Transverse colon (tissue), 3 donors: ENCODE measurements around the gene ADSL.

Source experiments
- CTCF ChIP-seq, 5 experiments: fragments of 200-600 bp in 3 of 5; fragments of 450-650 bp in 2 of 5; sonication (generic) in 3 of 5; IDR thresholded peaks; 1 replicate in 2 of 5; 2 replicates in 3 of 5; pipeline ENCODE4 v1.5.1; 2016 to 2017; ENCODE audit warnings: antibody characterized with exemption in 5 of 5, inconsistent platforms in 3 of 5, mild to moderate bottlenecking in 2 of 5, moderate library complexity in 1 of 5
- EP300 ChIP-seq: sonication (generic); formaldehyde crosslinking; IDR thresholded peaks from one replicate; pipeline ENCODE4 v1.6.1; 2017; ENCODE audit warnings: antibody characterized with exemption, low read depth
- POLR2A ChIP-seq: fragments of 450-650 bp; IDR thresholded peaks from one replicate; pipeline ENCODE4 v1.6.1; 2016; ENCODE audit warnings: antibody characterized with exemption, mild to moderate bottlenecking, moderate library complexity

GRCh38 chr22:40406063-40406890, 60.0 kb downstream of the ADSL start:
- TF ChIP-seq CTCF (IDR thresholded peaks at IDR 0.05) = no peak
- no peak for TF ChIP-seq POLR2A
- no peak for TF ChIP-seq EP300
